Spleen (tissue), 7 donors: Measurements from ENCODE around the gene ISG20.

ENCODE experiments used
- POLR2A ChIP-seq, 3 donors: fragments of 450-650 bp; IDR thresholded peaks; one replicate each; pipeline ENCODE4 v1.5.1; 2017; ENCODE audit warnings: antibody characterized with exemption in 3 of 3, mild to moderate bottlenecking in 1 of 3
- TF ChIP-seq, protein P1 (sequence below), 11 experiments: fragments of 200-600 bp in 7 of 11; fragments of 450-650 bp in 4 of 11; sonication (generic) in 4 of 11; IDR thresholded peaks in 8 of 11; conservative IDR thresholded peaks in 3 of 11; 1 replicate in 7 of 11; 2 replicates in 4 of 11; pipeline versions ENCODE4 v1.4.0 to v1.8.0; 2016 to 2021; ENCODE audit warnings: antibody characterized with exemption in 11 of 11, inconsistent platforms in 4 of 11, mild to moderate bottlenecking in 1 of 11
- donor health status: DM: no; HTN: no; CAD: no; lungs with moderate emphysema.
- donor health status: DM: no; HTN: no; CAD: no.
- donor health status: DM: no; HTN: no; CAD: no.

DNA sequence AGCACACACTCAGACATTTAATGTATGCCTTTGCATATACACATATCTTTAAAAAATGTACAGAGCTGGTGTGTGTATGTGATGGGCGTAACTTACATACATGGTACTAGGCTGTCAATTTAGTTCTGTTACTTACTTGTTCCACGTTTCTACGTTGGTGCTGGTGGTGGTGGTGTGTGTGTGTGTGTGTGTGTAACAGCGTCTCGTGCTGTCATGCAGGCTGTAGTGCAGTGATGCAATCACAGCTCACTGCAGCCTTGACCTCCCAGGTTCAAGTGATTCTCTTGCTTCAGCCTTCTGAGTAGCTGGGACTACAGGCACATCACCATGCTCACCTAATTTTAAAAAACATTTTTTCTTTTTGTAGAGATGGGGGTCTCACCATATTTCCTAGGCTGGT lies 64.2 kb downstream of the ISG20 start:
- TF ChIP-seq, protein P1, sequence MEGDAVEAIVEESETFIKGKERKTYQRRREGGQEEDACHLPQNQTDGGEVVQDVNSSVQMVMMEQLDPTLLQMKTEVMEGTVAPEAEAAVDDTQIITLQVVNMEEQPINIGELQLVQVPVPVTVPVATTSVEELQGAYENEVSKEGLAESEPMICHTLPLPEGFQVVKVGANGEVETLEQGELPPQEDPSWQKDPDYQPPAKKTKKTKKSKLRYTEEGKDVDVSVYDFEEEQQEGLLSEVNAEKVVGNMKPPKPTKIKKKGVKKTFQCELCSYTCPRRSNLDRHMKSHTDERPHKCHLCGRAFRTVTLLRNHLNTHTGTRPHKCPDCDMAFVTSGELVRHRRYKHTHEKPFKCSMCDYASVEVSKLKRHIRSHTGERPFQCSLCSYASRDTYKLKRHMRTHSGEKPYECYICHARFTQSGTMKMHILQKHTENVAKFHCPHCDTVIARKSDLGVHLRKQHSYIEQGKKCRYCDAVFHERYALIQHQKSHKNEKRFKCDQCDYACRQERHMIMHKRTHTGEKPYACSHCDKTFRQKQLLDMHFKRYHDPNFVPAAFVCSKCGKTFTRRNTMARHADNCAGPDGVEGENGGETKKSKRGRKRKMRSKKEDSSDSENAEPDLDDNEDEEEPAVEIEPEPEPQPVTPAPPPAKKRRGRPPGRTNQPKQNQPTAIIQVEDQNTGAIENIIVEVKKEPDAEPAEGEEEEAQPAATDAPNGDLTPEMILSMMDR (IDR thresholded peaks at IDR 0.05 in 8 of 11, conservative IDR thresholded peaks at IDR 0.05 in 3 of 11) = no peak
- TF ChIP-seq POLR2A (IDR thresholded peaks at IDR 0.05) = no peak
